Stromal cell of bone marrow (primary cell): ENCODE data around the gene CRTC1.
"Not testable (repeated sequence)": the region's sequence is repeated elsewhere in the genome, so short reads cannot be mapped to it uniquely, and the experiment has no call there.

Experiments used
- DNase-seq: peaks from one replicate; pipeline ENCODE4 v3.0.0-alpha.2; 2012; ENCODE audit warnings: low read depth

The CRTC1 gene

GRCh38 chr19:18669883-18670282 is 13.6 kb upstream of the CRTC1 start:
- no peak for DNase-seq

DNA sequence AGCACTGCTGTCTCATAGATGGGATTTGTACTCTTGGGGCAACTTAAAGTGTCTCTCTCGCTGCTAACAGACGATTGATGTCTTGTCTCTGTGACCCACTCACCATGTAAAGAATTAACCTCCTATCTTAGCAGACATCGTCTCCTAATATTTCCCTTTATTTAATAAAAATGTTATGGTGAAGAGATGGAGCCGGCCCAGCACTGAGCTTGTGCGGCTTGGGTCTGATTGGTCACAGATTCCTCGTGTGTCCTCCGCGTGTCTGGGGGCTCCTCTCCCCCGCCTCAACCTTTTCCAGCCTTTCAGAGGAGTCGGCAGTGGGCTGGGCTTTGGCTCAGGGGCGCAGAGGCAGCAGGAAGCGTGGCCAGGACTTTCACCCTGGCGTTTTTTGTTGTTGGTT is 13.2 kb upstream of the CRTC1 start:
- DNase-seq, result no peak

- DNase-seq, result no peak
Measured at GRCh38 chr19:18671303-18672043, 12.0 kb upstream of the CRTC1 start.

DNA sequence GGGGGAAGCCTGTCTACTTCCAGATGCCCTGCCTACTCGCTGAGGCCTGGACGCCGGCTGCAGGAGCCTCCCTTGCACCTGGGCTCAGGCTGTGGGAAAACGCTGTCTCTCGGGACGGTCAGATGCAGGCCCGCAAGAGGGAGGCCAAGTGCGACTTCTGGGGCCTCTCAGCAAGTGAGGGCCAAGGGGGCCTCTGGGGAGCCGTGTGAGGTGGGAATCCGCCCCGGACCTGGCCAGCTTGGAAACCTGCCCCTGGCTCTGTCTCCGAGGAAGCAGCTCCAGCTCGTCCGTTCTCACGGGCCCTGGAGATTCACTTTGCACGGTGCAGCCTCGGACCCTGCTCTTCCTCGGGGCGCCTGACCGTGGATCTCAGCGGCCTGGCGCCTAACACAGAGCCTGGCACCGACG is 11.4 kb upstream of the CRTC1 start:
- DNase-seq, result no peak

DNA sequence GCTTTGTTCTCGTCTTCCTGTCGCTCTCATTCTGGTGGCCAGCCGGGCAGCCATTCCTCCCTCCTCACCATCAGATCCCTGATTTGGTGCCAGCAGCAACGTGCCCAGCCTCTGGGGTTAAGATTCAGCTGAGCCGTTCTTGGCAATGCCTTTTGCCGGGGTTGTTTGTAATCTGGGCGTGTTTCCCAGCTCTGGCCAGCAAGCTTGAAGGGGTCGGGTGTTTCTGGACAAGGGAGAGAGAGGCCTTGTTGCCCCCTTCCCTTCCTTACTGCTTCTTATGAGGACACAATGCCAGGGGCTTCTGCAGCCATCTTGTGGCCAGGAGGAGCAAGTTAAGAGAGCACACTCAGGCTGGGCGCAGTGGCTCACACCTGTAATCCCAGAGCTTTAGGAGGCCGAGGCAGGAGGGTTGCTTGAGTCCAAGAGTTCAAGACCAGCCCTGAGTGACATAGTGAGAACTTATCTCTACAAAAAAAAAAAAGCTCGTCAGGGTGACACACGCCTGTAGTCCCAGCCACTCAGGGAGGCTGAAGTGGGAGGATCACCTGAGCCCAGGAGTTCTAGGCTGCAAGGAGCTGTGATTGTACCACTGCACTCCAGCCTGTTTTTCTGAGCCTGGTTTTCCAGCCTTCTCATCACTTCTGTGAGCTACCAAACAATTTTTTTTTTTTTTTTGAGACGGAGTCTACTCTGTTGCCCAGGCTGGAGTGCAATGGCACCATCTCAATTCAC is 10.7 kb upstream of the CRTC1 start:
- no peak for DNase-seq

DNA sequence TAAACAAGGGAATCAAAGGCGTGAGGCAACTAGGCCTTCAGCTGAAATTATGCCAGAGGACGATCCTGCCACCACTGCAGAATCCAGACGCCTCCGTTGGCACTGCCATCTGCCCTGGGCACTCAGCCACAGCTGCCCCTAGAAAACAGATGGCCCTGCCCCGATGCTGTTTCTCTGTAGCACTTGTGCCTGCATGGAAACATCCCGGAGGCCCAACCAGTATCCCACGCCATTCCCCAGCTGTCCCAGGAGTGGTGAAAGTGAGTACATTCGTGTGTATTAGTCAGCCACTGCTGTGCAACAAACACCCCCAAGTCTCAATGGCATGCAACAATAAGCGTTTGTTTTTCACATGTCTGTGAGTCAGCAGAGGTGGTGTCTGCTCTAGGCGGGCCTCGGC is 8.9 kb upstream of the CRTC1 start:
- no peak for DNase-seq

DNA sequence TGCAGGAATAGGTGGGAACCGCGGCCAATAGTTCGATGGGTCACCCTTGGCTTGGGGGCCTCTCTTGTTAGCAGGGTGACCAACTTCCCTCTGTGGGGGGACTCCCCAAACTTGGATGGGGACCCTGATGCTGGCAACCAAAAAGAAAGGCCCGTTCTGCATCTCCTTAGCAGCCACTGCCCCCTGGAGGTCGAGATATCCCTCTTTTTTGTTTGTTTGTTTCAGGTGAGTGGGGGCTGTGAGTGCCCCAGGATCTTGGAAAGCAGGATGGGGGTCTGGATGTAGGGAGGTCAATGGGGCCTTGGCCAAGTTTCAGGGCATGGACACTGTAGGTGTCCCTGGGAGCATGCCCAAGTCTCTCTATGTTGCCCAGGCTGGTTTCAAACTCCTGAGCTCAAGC is 7.7 kb upstream of the CRTC1 start:
- DNase-seq, result no peak

DNA sequence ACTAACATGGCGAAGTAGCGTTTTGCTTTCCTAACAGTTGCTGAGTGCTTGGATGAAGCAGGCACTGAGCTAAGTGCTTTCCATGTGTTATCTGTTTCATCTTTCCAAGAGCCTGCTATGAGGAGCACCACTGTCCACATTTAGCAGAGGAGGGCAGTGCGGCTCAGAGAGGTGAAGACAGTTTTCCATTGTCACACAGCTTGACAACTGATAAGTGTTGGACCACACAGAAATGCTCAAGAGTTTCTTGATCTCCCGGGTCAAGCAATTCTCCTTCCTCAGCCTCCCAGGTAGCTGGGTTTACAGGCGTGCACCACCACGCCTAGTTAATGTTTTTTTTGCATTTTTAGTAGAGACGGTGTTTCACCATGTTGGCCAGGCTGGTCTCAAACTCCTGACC is 6.8 kb upstream of the CRTC1 start:
- no peak for DNase-seq

- no peak for DNase-seq
Measured at GRCh38 chr19:18677156-18677555, 6.3 kb upstream of the CRTC1 start.

GRCh38 chr19:18680148-18680547 is 3.3 kb upstream of the CRTC1 start:
- not testable (repeated sequence) for DNase-seq

DNA sequence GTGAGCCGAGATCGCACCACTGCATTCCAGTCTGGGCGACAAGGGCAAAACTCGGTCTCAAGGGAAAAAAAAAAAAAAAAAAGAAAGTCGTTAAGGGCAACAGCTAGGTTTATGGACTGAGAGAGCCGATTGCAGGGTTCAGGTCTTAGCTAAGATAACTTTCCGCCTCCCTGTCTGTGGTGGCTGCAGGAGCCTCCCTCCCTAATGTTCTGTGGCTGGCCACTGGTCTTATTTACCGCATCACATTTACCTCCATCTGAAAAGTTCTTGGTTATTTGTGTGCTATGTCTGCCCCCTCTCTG is 722 bp upstream of the CRTC1 start:
- no peak for DNase-seq

- DNase-seq, result no peak
Measured at GRCh38 chr19:18683958-18684641, 620 bp downstream of the CRTC1 start.

DNA sequence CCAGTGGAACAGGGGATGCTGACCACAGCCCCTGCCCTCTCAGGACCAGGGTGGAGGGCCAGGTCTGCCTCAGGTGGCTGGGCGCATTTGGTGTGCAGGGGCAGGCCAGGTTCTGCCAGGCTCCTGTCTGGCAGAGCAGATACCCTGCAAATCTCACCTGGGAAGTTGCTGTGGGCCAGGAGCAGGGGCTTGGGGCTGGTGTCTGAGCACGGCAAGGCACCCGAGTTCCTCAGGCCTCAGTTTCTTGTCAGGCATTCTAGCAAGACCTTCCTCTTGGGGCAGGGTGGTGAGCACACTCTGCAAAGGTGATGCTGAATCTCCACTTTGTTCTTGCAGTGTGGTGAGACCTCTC is 1.1 kb downstream of the CRTC1 start:
- DNase-seq, result no peak

DNA sequence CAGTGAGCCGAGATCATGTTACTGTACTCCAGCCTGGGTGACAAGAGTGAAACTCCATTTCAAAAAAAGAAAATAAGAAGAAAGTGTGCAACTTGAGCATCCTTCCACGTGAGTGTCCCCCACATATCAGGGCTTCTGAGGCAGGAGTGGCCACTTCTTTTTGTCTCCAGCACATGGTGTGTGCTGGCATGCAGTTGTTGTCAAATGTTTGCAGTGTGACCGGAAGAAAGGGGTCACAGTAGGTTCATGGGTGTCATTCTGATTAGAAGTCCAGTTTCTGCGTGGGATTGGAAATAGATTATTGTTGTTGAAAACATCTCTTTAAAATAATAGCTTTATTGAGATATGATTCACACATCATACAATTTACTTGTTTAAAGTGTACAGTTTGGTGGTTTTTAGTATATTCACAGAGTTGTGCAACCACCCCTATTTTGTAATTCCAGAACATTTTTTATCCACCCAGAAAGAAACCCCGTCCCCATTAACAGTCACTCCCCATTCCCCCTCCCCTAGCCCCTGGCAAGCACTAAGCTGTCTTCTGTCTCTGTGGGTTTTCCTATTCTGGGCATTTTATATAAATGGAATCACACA is 2.2 kb downstream of the CRTC1 start:
- no peak for DNase-seq

- no peak for DNase-seq
Measured at GRCh38 chr19:18687740-18688465, 4.4 kb downstream of the CRTC1 start.

DNA sequence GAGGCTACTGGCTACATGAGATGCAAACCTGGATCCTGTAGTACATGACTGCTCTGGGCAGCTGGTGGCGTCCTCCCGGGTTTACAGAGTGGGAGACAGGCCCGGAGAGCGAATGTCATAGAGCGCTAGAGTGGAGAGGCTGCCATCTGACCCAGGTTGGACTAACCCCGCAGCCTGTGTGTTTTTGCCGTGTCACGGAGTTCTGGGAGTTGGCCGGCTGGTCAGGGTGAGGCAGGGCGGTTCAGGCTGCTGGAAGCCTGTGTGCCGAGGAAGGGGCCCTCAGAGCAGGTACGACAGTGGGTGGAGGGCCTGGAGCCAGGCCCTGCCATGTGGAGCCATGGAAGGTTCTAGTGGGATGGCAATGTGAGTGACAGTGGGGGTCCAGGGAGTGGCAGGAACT is 12.5 kb downstream of the CRTC1 start:
- DNase-seq, result no peak

GRCh38 chr19:18697680-18698079 is 14.2 kb downstream of the CRTC1 start:
- DNase-seq, result no peak

GRCh38 chr19:18698321-18699167 is 15.1 kb downstream of the CRTC1 start:
- DNase-seq, result no peak

DNA sequence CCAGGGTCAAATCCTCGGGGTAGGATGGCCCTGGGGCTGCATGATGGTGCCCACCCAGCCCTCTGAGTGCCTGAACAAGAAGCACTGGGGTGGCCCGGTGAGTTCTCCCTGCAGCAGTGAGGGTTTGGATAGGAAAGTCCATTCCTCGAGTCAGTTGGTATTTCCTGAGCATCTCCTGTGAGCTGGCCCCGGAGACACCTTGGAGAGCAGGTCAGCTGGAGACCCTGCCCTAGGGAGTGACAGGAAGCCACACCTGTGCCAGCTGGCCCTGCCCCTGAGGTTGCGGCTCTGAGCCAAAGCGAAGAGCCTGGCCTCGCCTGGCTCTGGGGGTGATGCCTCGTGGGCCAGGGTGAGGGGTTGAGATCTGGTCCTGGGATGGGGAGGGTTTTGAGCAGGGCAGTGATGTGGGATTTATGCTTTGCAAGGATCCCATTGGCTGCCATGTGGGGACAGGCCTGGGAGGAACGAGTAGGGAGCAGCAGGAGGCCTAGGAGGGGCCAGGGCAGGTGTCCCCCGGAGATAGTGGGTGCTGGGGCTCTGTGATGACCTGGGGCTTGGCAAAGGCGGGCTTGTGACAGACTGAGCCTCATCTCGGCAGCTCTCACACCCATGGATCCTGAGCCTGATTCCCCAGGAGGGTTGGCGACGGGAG is 16.0 kb downstream of the CRTC1 start:
- no peak for DNase-seq

GRCh38 chr19:18700501-18701249 is 17.2 kb downstream of the CRTC1 start:
- DNase-seq, result peak; percentile 27
